ENCODE data around the gene ZNF653. TPM values are rescaled to one million over a fixed set of nuclear protein-coding genes. Genes with fewer than 3 reads are reported as not detected.

The ZNF653 gene
- total and polyA plus RNA-seq, 9 of the 15 experiments (the other 6 are each of a cell fraction or from before 2014, with no cell fraction given): 1.6 to 8.0 (median 4.2) TPM; not detected in 2

GRCh38 chr19:11505032-11505503 is 571 bp downstream of the ZNF653 start (continued):
- TF ChIP-seq HOMEZ (CRISPR knock-in tag; IDR thresholded peaks at IDR 0.05): no peak
- no peak for TF ChIP-seq MXI1 (IDR thresholded peaks at IDR 0.05; ENCODE audit: low read depth, low read length)

GRCh38 chr19:11504502-11505031 is 1.1 kb downstream of the ZNF653 start:
- Histone ChIP-seq H3K36me3 (ENCODE audit: control insufficient read depth, insufficient read depth, low read length) (peaks cover 14% of the 10 kb centered on the region; the same call in 1 of the 3 replicates), H3K79me2 (ENCODE audit: control insufficient read depth, insufficient read depth, low read length) (0 out of 3 replicates have a peak, but pooled peaks cover 3% of the 10 kb centered on the region), H3K9ac (ENCODE audit: insufficient read depth in 1 of 2, low read depth in 2 of 2, low read length in 2 of 2) (peak overlapping the region; percentile 43 to 82; a peak in 3 of 4 replicates), H3K4me3 (peak overlapping the region; percentile 77), H3K27ac (ENCODE audit: extremely low read depth, low read depth, low read length) (peak overlapping the region; percentile 30; the same call in 2 of the 3 replicates), H3K9me1 (ENCODE audit: control insufficient read depth, insufficient read depth, low read length) (no peaks in the 10 kb centered on the region), H2AFZ (ENCODE audit: low read depth, low read length) (peak overlapping the region; percentile 78), H3K9me3 (replicated peaks; ENCODE audit: control insufficient read depth, insufficient read depth, low read depth, low read length) (no peaks in the 10 kb centered on the region), H3K27me3 (ENCODE audit: control insufficient read depth in 2 of 2, insufficient read depth in 2 of 2, low read length in 2 of 2) (no peaks in the 10 kb centered on the region), H3K4me1 (replicated peaks in 1 of 2; ENCODE audit: control insufficient read depth in 2 of 2, insufficient read depth in 2 of 2, low read length in 2 of 2) (peaks cover 17 to 44% of the 10 kb centered on the region in 2 experiments), H3K4me2 (ENCODE audit: insufficient read depth, low read length) (peak overlapping the region; percentile 82), H4K20me1 (replicated peaks; ENCODE audit: control insufficient read depth, insufficient read depth, low read length) (no peaks in the 10 kb centered on the region)
- intact Hi-C loops (cut with micrococcal nuclease) (no loop called here), in situ Hi-C loops (cut with MboI) (no loop called here)
- no peak for ATAC-seq
- TF ChIP-seq CC2D1A (IDR thresholded peaks at IDR 0.05) (0 out of 2 replicates have a peak, but pooled peaks have one; percentile 22), TAF7 (tag; IDR thresholded peaks at IDR 0.05) (no peak), STAT5A (IDR thresholded peaks at IDR 0.05; ENCODE audit: borderline replicate concordance, low read length) (no peak), LCOR (CRISPR knock-in tag; IDR thresholded peaks at IDR 0.05) (0 out of 2 replicates have a peak, but pooled peaks have one; percentile 47), ZNF707 (CRISPR knock-in tag; conservative IDR thresholded peaks at IDR 0.05) (no peak), XRCC3 (IDR thresholded peaks at IDR 0.05) (no peak)
- ChIA-PET CTCF (ENCODE audit: low intra/inter-chr PET ratio) (no interaction called here), POLR2A (interaction anchor here (0.8 to 2.1 kb wide), 2 partner anchors 12 to 317 kb away, joined by 3 to 7 read pairs; no protein-coding TSS in a partner anchor)
- DNase-seq (ENCODE audit: extremely low read depth in 1 of 4, low spot score in 3 of 4): no peak
- 41% methylated on average over 7 of the region's 7 CpGs for WGBS (ENCODE audit: insufficient coverage, low coverage, missing lambda C conversion rate)
- no peak for FAIRE-seq
- BruUV-seq (replicated peaks): no TSS peak

All from K562 (cell line).